Measurements from ENCODE around the gene SIGLEC15.
"Not testable (repeated sequence)": the region's sequence is repeated elsewhere in the genome, so short reads cannot be mapped to it uniquely, and the experiment has no call there.

SIGLEC15 gene

GRCh38 chr18:45818765-45819164 lies 6.7 kb upstream of the SIGLEC15 start:
- not testable (repeated sequence) for H3K4me3 ChIP-seq (ENCODE audit: insufficient read depth, low read depth, low read length); H3K27ac ChIP-seq (ENCODE audit: insufficient read depth, low read depth, low read length, poor library complexity, severe bottlenecking); H3K9me3 ChIP-seq (ENCODE audit: control insufficient read depth, low read length); H3K27me3 ChIP-seq (ENCODE audit: control insufficient read depth, insufficient read depth, low read length, poor library complexity, severe bottlenecking); H3K4me1 ChIP-seq (ENCODE audit: control insufficient read depth, insufficient read depth, low read length); H3K36me3 ChIP-seq (ENCODE audit: control insufficient read depth, insufficient read depth, low read length)
- WGBS, 2 experiments, result 91 to 93% methylated on average over 8 of the region's 8 CpGs

GRCh38 chr18:45820106-45820745 lies 5.2 kb upstream of the SIGLEC15 start:
- Histone ChIP-seq H3K4me3 (ENCODE audit: insufficient read depth, low read depth, low read length) (no peak overlapping the region), H3K27me3 (ENCODE audit: control insufficient read depth, insufficient read depth, low read length, poor library complexity, severe bottlenecking) (no peaks in the 10 kb centered on the region), H3K9me3 (ENCODE audit: control insufficient read depth, low read length) (no peaks in the 10 kb centered on the region), H3K4me1 (ENCODE audit: control insufficient read depth, insufficient read depth, low read length) (no peaks in the 10 kb centered on the region), H3K36me3 (ENCODE audit: control insufficient read depth, insufficient read depth, low read length) (no peaks in the 10 kb centered on the region), H3K27ac (ENCODE audit: insufficient read depth, low read depth, low read length, poor library complexity, severe bottlenecking) (no peak overlapping the region)
- WGBS, 2 experiments, result 60 to 61% methylated on average over 3 of the region's 3 CpGs

GRCh38 chr18:45821026-45821425 lies 4.4 kb upstream of the SIGLEC15 start:
- no peak overlapping the region for H3K27ac ChIP-seq (ENCODE audit: insufficient read depth, low read depth, low read length, poor library complexity, severe bottlenecking)
- H3K9me3 ChIP-seq (ENCODE audit: control insufficient read depth, low read length), result no peaks in the 10 kb centered on the region
- 92 to 97% methylated on average over 2 of the region's 2 CpGs for WGBS, 2 experiments
- no peaks in the 10 kb centered on the region for H3K27me3 ChIP-seq (ENCODE audit: control insufficient read depth, insufficient read depth, low read length, poor library complexity, severe bottlenecking)
- no peaks in the 10 kb centered on the region for H3K36me3 ChIP-seq (ENCODE audit: control insufficient read depth, insufficient read depth, low read length)
- H3K4me1 ChIP-seq (ENCODE audit: control insufficient read depth, insufficient read depth, low read length), result no peaks in the 10 kb centered on the region
- H3K4me3 ChIP-seq (ENCODE audit: insufficient read depth, low read depth, low read length), result no peak overlapping the region

GRCh38 chr18:45821711-45822110 lies 3.8 kb upstream of the SIGLEC15 start:
- no peaks in the 10 kb centered on the region for H3K36me3 ChIP-seq (ENCODE audit: control insufficient read depth, insufficient read depth, low read length)
- WGBS, 2 experiments, result 82 to 95% methylated on average over 1 of the region's 1 CpG
- H3K4me1 ChIP-seq (ENCODE audit: control insufficient read depth, insufficient read depth, low read length), result no peaks in the 10 kb centered on the region
- no peak overlapping the region for H3K27ac ChIP-seq (ENCODE audit: insufficient read depth, low read depth, low read length, poor library complexity, severe bottlenecking)
- no peaks in the 10 kb centered on the region for H3K9me3 ChIP-seq (ENCODE audit: control insufficient read depth, low read length)
- H3K27me3 ChIP-seq (ENCODE audit: control insufficient read depth, insufficient read depth, low read length, poor library complexity, severe bottlenecking), result no peaks in the 10 kb centered on the region
- H3K4me3 ChIP-seq (ENCODE audit: insufficient read depth, low read depth, low read length), result no peak overlapping the region

GRCh38 chr18:45826084-45826483 lies 609 bp downstream of the SIGLEC15 start:
- WGBS, 2 experiments, result 75 to 77% methylated on average over 4 of the region's 4 CpGs
- peaks cover 9% of the 10 kb centered on the region for H3K4me1 ChIP-seq (ENCODE audit: control insufficient read depth, insufficient read depth, low read length)
- no peaks in the 10 kb centered on the region for H3K36me3 ChIP-seq (ENCODE audit: control insufficient read depth, insufficient read depth, low read length)
- no peaks in the 10 kb centered on the region for H3K9me3 ChIP-seq (ENCODE audit: control insufficient read depth, low read length)
- no peak overlapping the region for H3K4me3 ChIP-seq (ENCODE audit: insufficient read depth, low read depth, low read length)
- H3K27me3 ChIP-seq (ENCODE audit: control insufficient read depth, insufficient read depth, low read length, poor library complexity, severe bottlenecking), result no peaks in the 10 kb centered on the region
- no peak overlapping the region for H3K27ac ChIP-seq (ENCODE audit: insufficient read depth, low read depth, low read length, poor library complexity, severe bottlenecking)

GRCh38 chr18:45826716-45827115 lies 1.2 kb downstream of the SIGLEC15 start:
- not testable (repeated sequence) for H3K9me3 ChIP-seq (ENCODE audit: control insufficient read depth, low read length); H3K4me3 ChIP-seq (ENCODE audit: insufficient read depth, low read depth, low read length); H3K4me1 ChIP-seq (ENCODE audit: control insufficient read depth, insufficient read depth, low read length); H3K27me3 ChIP-seq (ENCODE audit: control insufficient read depth, insufficient read depth, low read length, poor library complexity, severe bottlenecking); H3K27ac ChIP-seq (ENCODE audit: insufficient read depth, low read depth, low read length, poor library complexity, severe bottlenecking); H3K36me3 ChIP-seq (ENCODE audit: control insufficient read depth, insufficient read depth, low read length)
- 93% methylated on average over 4 of the region's 4 CpGs for WGBS, 2 experiments

GRCh38 chr18:45828917-45829811 lies 3.7 kb downstream of the SIGLEC15 start:
- 74% methylated on average over 9 of the region's 9 CpGs for WGBS, 2 experiments

GRCh38 chr18:45829855-45830254 lies 4.4 kb downstream of the SIGLEC15 start:
- Histone ChIP-seq H3K27ac (ENCODE audit: insufficient read depth, low read depth, low read length, poor library complexity, severe bottlenecking) (no peak overlapping the region), H3K4me3 (ENCODE audit: insufficient read depth, low read depth, low read length) (no peak overlapping the region), H3K9me3 (ENCODE audit: control insufficient read depth, low read length) (no peaks in the 10 kb centered on the region), H3K27me3 (ENCODE audit: control insufficient read depth, insufficient read depth, low read length, poor library complexity, severe bottlenecking) (peaks cover 11% of the 10 kb centered on the region), H3K36me3 (ENCODE audit: control insufficient read depth, insufficient read depth, low read length) (no peaks in the 10 kb centered on the region), H3K4me1 (ENCODE audit: control insufficient read depth, insufficient read depth, low read length) (peaks cover 14% of the 10 kb centered on the region)
- WGBS, 2 experiments, result 84% methylated on average over 9 of the region's 9 CpGs

More at GRCh38 chr18:45828917-45829811, 3.7 kb downstream of the SIGLEC15 start:
- Histone ChIP-seq H3K36me3 (ENCODE audit: control insufficient read depth, insufficient read depth, low read length) (no peaks in the 10 kb centered on the region), H3K27me3 (ENCODE audit: control insufficient read depth, insufficient read depth, low read length, poor library complexity, severe bottlenecking) (peaks cover 4% of the 10 kb centered on the region), H3K4me1 (ENCODE audit: control insufficient read depth, insufficient read depth, low read length) (peaks cover 12% of the 10 kb centered on the region), H3K27ac (ENCODE audit: insufficient read depth, low read depth, low read length, poor library complexity, severe bottlenecking) (no peak overlapping the region), H3K9me3 (ENCODE audit: control insufficient read depth, low read length) (no peaks in the 10 kb centered on the region), H3K4me3 (ENCODE audit: insufficient read depth, low read depth, low read length) (no peak overlapping the region)

GRCh38 chr18:45830917-45831316 lies 5.4 kb downstream of the SIGLEC15 start:
- H3K27ac ChIP-seq (ENCODE audit: insufficient read depth, low read depth, low read length, poor library complexity, severe bottlenecking), result no peak overlapping the region
- peaks cover 20% of the 10 kb centered on the region for H3K27me3 ChIP-seq (ENCODE audit: control insufficient read depth, insufficient read depth, low read length, poor library complexity, severe bottlenecking)
- H3K9me3 ChIP-seq (ENCODE audit: control insufficient read depth, low read length), result no peaks in the 10 kb centered on the region
- H3K36me3 ChIP-seq (ENCODE audit: control insufficient read depth, insufficient read depth, low read length), result no peaks in the 10 kb centered on the region
- H3K4me3 ChIP-seq (ENCODE audit: insufficient read depth, low read depth, low read length), result no peak overlapping the region
- WGBS, 2 experiments, result 86 to 87% methylated on average over 7 of the region's 7 CpGs
- H3K4me1 ChIP-seq (ENCODE audit: control insufficient read depth, insufficient read depth, low read length), result peaks cover 14% of the 10 kb centered on the region

GRCh38 chr18:45833846-45834245 lies 8.4 kb downstream of the SIGLEC15 start:
- Histone ChIP-seq H3K36me3 (ENCODE audit: control insufficient read depth, insufficient read depth, low read length) (no peaks in the 10 kb centered on the region), H3K4me3 (ENCODE audit: insufficient read depth, low read depth, low read length) (no peak overlapping the region), H3K27ac (ENCODE audit: insufficient read depth, low read depth, low read length, poor library complexity, severe bottlenecking) (no peak overlapping the region), H3K9me3 (ENCODE audit: control insufficient read depth, low read length) (no peaks in the 10 kb centered on the region), H3K27me3 (ENCODE audit: control insufficient read depth, insufficient read depth, low read length, poor library complexity, severe bottlenecking) (peaks cover 47% of the 10 kb centered on the region), H3K4me1 (ENCODE audit: control insufficient read depth, insufficient read depth, low read length) (peaks cover 5% of the 10 kb centered on the region)
- 89 to 91% methylated on average over 5 of the region's 5 CpGs for WGBS, 2 experiments
